PFSK-1 (cell line): ENCODE data around the gene GMEB2.
A peak's percentile ranks its signal among the peaks of the same experiment; 100 is the strongest.

Experiments used
- FOXP2 ChIP-seq: optimal IDR thresholded peaks from 2 replicates; pipeline ENCODE3; 2011; ENCODE audit warnings: borderline replicate concordance, control low read depth, inconsistent platforms; ENCODE audit not compliant: insufficient read depth; ENCODE audit errors: extremely low read length, extremely low read depth
- POLR2AphosphoS5 ChIP-seq: IDR thresholded peaks from 2 replicates; pipeline ENCODE4 v1.6.1; 2012; ENCODE audit warnings: low read depth, mild to moderate bottlenecking, control low read depth, low read length, moderate library complexity
- REST ChIP-seq, 2 experiments: IDR thresholded peaks; 2 replicates each; pipeline versions ENCODE4 v1.6.1 to v1.8.0; 2011 to 2012; ENCODE audit warnings: low read depth in 2 of 2, low read length in 2 of 2, control low read depth in 1 of 2, inconsistent platforms in 1 of 2, mild to moderate bottlenecking in 1 of 2, moderate library complexity in 1 of 2; ENCODE audit not compliant: insufficient read depth in 1 of 2
- SIN3A ChIP-seq: IDR thresholded peaks from 2 replicates; pipeline ENCODE4 v1.6.1; 2012; ENCODE audit warnings: mild to moderate bottlenecking, low read length, moderate library complexity, borderline replicate concordance; ENCODE audit not compliant: insufficient read depth
- TAF1 ChIP-seq: IDR thresholded peaks from 2 replicates; pipeline ENCODE4 v1.6.1; 2012; ENCODE audit warnings: low read length, control low read depth, borderline replicate concordance; ENCODE audit not compliant: insufficient read depth

GRCh38 chr20:63574156-63574828, 52.6 kb downstream of the GMEB2 start, which contains the start of gene HELZ2:
- TF ChIP-seq SIN3A (no peak), POLR2AphosphoS5 (no peak; the same call in 1 of the 2 replicates), REST (IDR thresholded peaks at IDR 0.05; ENCODE audit: insufficient read depth in 1 of 2, low read depth in 2 of 2, low read length in 2 of 2) (no peak), TAF1 (peak; percentile 39; the same call in 1 of the 2 replicates), FOXP2 (no peak)
